H1 (cell line): ENCODE measurements around the gene WTIP. TPM values are rescaled to one million over a fixed set of nuclear protein-coding genes. Genes with fewer than 3 reads are reported as not detected.

Experiments used
- CTCF ChIA-PET: fragments of 300-600 bp; sonication (Branson Sonifier 250); formaldehyde crosslinking; loops from one replicate; lab custom pipeline; 2021; ENCODE audit not compliant: partially characterized antibody; lab: Charles Lee
- POLR2A ChIA-PET: fragments of 300-600 bp; sonication (Branson Sonifier 250); formaldehyde crosslinking; loops from one replicate; lab custom pipeline; 2021; ENCODE audit warnings: inconsistent platforms; ENCODE audit not compliant: partially characterized antibody; lab: Charles Lee
- DNase-seq, 2 experiments: peaks; one replicate each; pipeline versions ENCODE4 v3.0.0 to v3.0.0-alpha.2; 2010 to 2022; ENCODE audit warnings: low spot score in 2 of 2, low read depth in 1 of 2, mixed read lengths in 1 of 2
- FAIRE-seq: peaks from 2 replicates; lab custom pipeline; 2011; peaks lifted over from hg19 to GRCh38; lab: Jason Lieb, UNC
- H2AFZ ChIP-seq: 2 replicates; pipeline ENCODE4 v1.8.1; 2012; ENCODE audit warnings: low read length, inconsistent platforms
- H2AK5ac ChIP-seq: 2 replicates; pipeline ENCODE4 v1.6.1; 2013; ENCODE audit warnings: low read depth, low read length
- H2BK120ac ChIP-seq: replicated peaks from 2 replicates; pipeline ENCODE3; 2013; ENCODE audit warnings: low read depth, low read length, inconsistent platforms
- H2BK12ac ChIP-seq: 2 replicates; pipeline ENCODE4 v1.6.1; 2013; ENCODE audit warnings: low read depth, low read length
- H2BK15ac ChIP-seq: 2 replicates; pipeline ENCODE4 v1.6.1; 2013; ENCODE audit warnings: low read length
- H2BK20ac ChIP-seq: 2 replicates; pipeline ENCODE4 v1.6.1; 2013; ENCODE audit warnings: low read length
- H2BK5ac ChIP-seq: 2 replicates; pipeline ENCODE4 v1.6.1; 2013; ENCODE audit warnings: low read depth, low read length
- H3K14ac ChIP-seq: 2 replicates; pipeline ENCODE4 v1.6.1; 2013; ENCODE audit warnings: inconsistent platforms; ENCODE audit not compliant: insufficient read length
- H3K18ac ChIP-seq: 2 replicates; pipeline ENCODE4 v1.6.1; 2013; ENCODE audit warnings: low read length; ENCODE audit errors: extremely low read depth
- H3K23ac ChIP-seq: 2 replicates; pipeline ENCODE4 v1.6.1; 2013; ENCODE audit warnings: inconsistent platforms; ENCODE audit not compliant: insufficient read length
- H3K23me2 ChIP-seq: 2 replicates; pipeline ENCODE4 v1.6.1; 2013; ENCODE audit warnings: low read depth, low read length
- H3K27ac ChIP-seq: 2 replicates; pipeline ENCODE4 v1.6.1; 2011; ENCODE audit warnings: low read depth, low read length, inconsistent platforms
- H3K27me3 ChIP-seq, 4 experiments: replicated peaks in 1 of 4; 1 replicate in 1 of 4; 2 replicates in 3 of 4; pipeline versions ENCODE4 v1.6.1 to v1.8.1; 2011 to 2013; ENCODE audit warnings: low read length in 3 of 4, mild to moderate bottlenecking in 3 of 4, inconsistent platforms in 2 of 4, mixed read lengths in 2 of 4, moderate library complexity in 1 of 4; ENCODE audit not compliant: control insufficient read depth in 3 of 4, insufficient read depth in 3 of 4; ENCODE audit errors: extremely low read depth in 1 of 4
- H3K36me3 ChIP-seq, 4 experiments: 2 replicates each; pipeline versions ENCODE4 v1.6.1 to v1.8.1; 2011 to 2013; ENCODE audit warnings: mild to moderate bottlenecking in 4 of 4, low read length in 3 of 4, moderate library complexity in 2 of 4, control low read depth in 1 of 4, inconsistent platforms in 1 of 4; ENCODE audit not compliant: insufficient read depth in 4 of 4, control insufficient read depth in 2 of 4
- H3K4ac ChIP-seq: replicated peaks from 2 replicates; pipeline ENCODE3; 2013; ENCODE audit warnings: low read length, low read depth, mixed read lengths, inconsistent platforms; ENCODE audit not compliant: insufficient read length
- H3K4me1 ChIP-seq, 4 experiments: replicated peaks in 1 of 4; 1 replicate in 1 of 4; 2 replicates in 3 of 4; pipeline versions ENCODE4 v1.6.1 to v1.8.1; 2011 to 2013; ENCODE audit warnings: low read length in 3 of 4, inconsistent platforms in 2 of 4, mixed read lengths in 1 of 4; ENCODE audit not compliant: insufficient read depth in 4 of 4, control insufficient read depth in 3 of 4
- H3K4me2 ChIP-seq, 2 experiments: 2 replicates each; pipeline versions ENCODE4 v1.6.1 to v1.8.1; 2011 to 2013; ENCODE audit warnings: low read depth in 2 of 2, low read length in 2 of 2, control low read depth in 1 of 2, inconsistent platforms in 1 of 2, mild to moderate bottlenecking in 1 of 2; ENCODE audit not compliant: insufficient read depth in 1 of 2
- H3K4me3 ChIP-seq, 4 experiments: fragments of 200-600, 300-600 bp in 1 of 4; sonication (generic), shearing (Covaris generic), sonication (Bioruptor Twin) in 1 of 4; 2 replicates each; pipeline versions ENCODE4 v1.5.1 to v1.8.1; 2011 to 2016; ENCODE audit warnings: low read length in 4 of 4, low read depth in 3 of 4, control low read depth in 2 of 4, inconsistent platforms in 2 of 4, mild to moderate bottlenecking in 2 of 4, mixed read lengths in 1 of 4, moderate library complexity in 1 of 4; ENCODE audit not compliant: insufficient read depth in 2 of 4; ENCODE audit errors: extremely low read depth in 1 of 4
- H3K56ac ChIP-seq: replicated peaks from 2 replicates; pipeline ENCODE3; 2013; ENCODE audit warnings: low read depth, mild to moderate bottlenecking, mixed read lengths, low read length, inconsistent platforms; ENCODE audit not compliant: insufficient read length
- H3K79me1 ChIP-seq: 2 replicates; pipeline ENCODE4 v1.6.1; 2013; ENCODE audit warnings: low read depth, low read length, control low read depth
- H3K79me2 ChIP-seq, 2 experiments: 2 replicates each; pipeline versions ENCODE4 v1.6.1 to v1.8.1; 2012 to 2013; ENCODE audit warnings: low read length in 2 of 2, mild to moderate bottlenecking in 2 of 2, inconsistent platforms in 1 of 2; ENCODE audit not compliant: insufficient read depth in 2 of 2, control insufficient read depth in 1 of 2
- H3K9ac ChIP-seq, 4 experiments: replicated peaks in 1 of 4; 1 replicate in 1 of 4; 2 replicates in 3 of 4; pipeline versions ENCODE4 v1.6.1 to v1.8.1; 2011 to 2013; ENCODE audit warnings: low read depth in 3 of 4, low read length in 3 of 4, control low read depth in 2 of 4, mild to moderate bottlenecking in 2 of 4, moderate library complexity in 2 of 4, inconsistent platforms in 1 of 4; ENCODE audit errors: extremely low read depth in 1 of 4
- H3K9me3 ChIP-seq, 2 experiments: 2 replicates each; pipeline versions ENCODE4 v1.6.1 to v1.8.1; 2012 to 2013; ENCODE audit warnings: mild to moderate bottlenecking in 2 of 2, moderate library complexity in 2 of 2, control low read depth in 1 of 2, inconsistent platforms in 1 of 2, low read depth in 1 of 2, low read length in 1 of 2, mixed read lengths in 1 of 2; ENCODE audit not compliant: insufficient read depth in 2 of 2
- H4K20me1 ChIP-seq, 2 experiments: replicated peaks in 1 of 2; 2 replicates each; pipeline versions ENCODE3 to v1.8.1; 2011 to 2013; ENCODE audit warnings: inconsistent platforms in 2 of 2, low read length in 2 of 2, mild to moderate bottlenecking in 1 of 2; ENCODE audit not compliant: insufficient read depth in 2 of 2, control insufficient read depth in 1 of 2
- H4K5ac ChIP-seq: 2 replicates; pipeline ENCODE4 v1.6.1; 2013; ENCODE audit warnings: low read length, low read depth, mixed read lengths, inconsistent platforms; ENCODE audit not compliant: insufficient read length
- H4K8ac ChIP-seq: 2 replicates; pipeline ENCODE4 v1.8.0; 2013; ENCODE audit warnings: mild to moderate bottlenecking, moderate library complexity, low read length, inconsistent platforms; ENCODE audit not compliant: insufficient read depth; ENCODE audit errors: extremely low read depth
- H4K91ac ChIP-seq: replicated peaks from 2 replicates; pipeline ENCODE3; 2013; ENCODE audit warnings: low read length, mixed read lengths, inconsistent platforms; ENCODE audit not compliant: insufficient read length
- ATF3 ChIP-seq: IDR thresholded peaks from 2 replicates; pipeline ENCODE4 v1.6.1; 2011; ENCODE audit warnings: low read depth, mild to moderate bottlenecking, low read length; ENCODE audit not compliant: insufficient read depth
- BACH1 ChIP-seq: IDR thresholded peaks from 2 replicates; pipeline ENCODE4 v1.6.1; 2012; ENCODE audit warnings: low read length, improper control_type of control experiment
- CBX5 ChIP-seq: fragments of 300-800, 300-1000 bp; sonication (generic); IDR thresholded peaks from 2 replicates; pipeline ENCODE4 v1.7.1; 2016; ENCODE audit warnings: antibody characterized with exemption, low read length, low read depth
- CEBPB ChIP-seq: IDR thresholded peaks from 2 replicates; pipeline ENCODE4 v1.6.1; 2012; ENCODE audit warnings: low read depth, low read length
- CHD2 ChIP-seq: IDR thresholded peaks from 2 replicates; pipeline ENCODE4 v1.6.1; 2012; ENCODE audit warnings: low read length, improper control_type of control experiment
- CREB1 ChIP-seq: IDR thresholded peaks from 2 replicates; pipeline ENCODE4 v1.6.1; 2012; ENCODE audit warnings: inconsistent platforms
- EP300 ChIP-seq, 2 experiments: IDR thresholded peaks; 1 replicate in 1 of 2; 2 replicates in 1 of 2; pipeline ENCODE4 v1.6.1; 2011 to 2012; ENCODE audit warnings: low read depth in 2 of 2, low read length in 2 of 2, mild to moderate bottlenecking in 2 of 2, borderline replicate concordance in 1 of 2, inconsistent platforms in 1 of 2, moderate library complexity in 1 of 2
- HDAC6 ChIP-seq: IDR thresholded peaks from one replicate; pipeline ENCODE4 v1.7.1; 2012; ENCODE audit warnings: low read depth, mild to moderate bottlenecking, inconsistent platforms, low read length, moderate library complexity
- JUND ChIP-seq: IDR thresholded peaks from 2 replicates; pipeline ENCODE4 v1.6.1; 2011; ENCODE audit warnings: mild to moderate bottlenecking, improper control_type of control experiment, low read length
- NANOG ChIP-seq: IDR thresholded peaks from 2 replicates; pipeline ENCODE4 v1.6.1; 2011; ENCODE audit warnings: low read length, low read depth, mild to moderate bottlenecking, inconsistent platforms; ENCODE audit not compliant: insufficient read depth, poor library complexity, severe bottlenecking
- PHF8 ChIP-seq: fragments of 200-600 bp; sonication (generic); conservative IDR thresholded peaks from 2 replicates; pipeline ENCODE4 v1.7.1; 2012; ENCODE audit warnings: low read depth, mild to moderate bottlenecking, inconsistent platforms, low read length, moderate library complexity
- SIN3A ChIP-seq, 2 experiments: IDR thresholded peaks in 1 of 2; conservative IDR thresholded peaks in 1 of 2; 2 replicates each; pipeline ENCODE4 v1.6.1; 2011 to 2012; ENCODE audit warnings: low read length in 2 of 2, improper control_type of control experiment in 1 of 2, low read depth in 1 of 2, mild to moderate bottlenecking in 1 of 2
- TCF12 ChIP-seq: IDR thresholded peaks from 2 replicates; pipeline ENCODE4 v1.6.1; 2011; ENCODE audit warnings: low read depth, mild to moderate bottlenecking, low read length
- WGBS, 2 experiments: shearing (Covaris generic) in 1 of 2; methylation state at CpG; one replicate each; pipeline versions ENCODE4 v1.1.6 to v1.1.7; 2013 to 2015; ENCODE audit warnings: low lambda C conversion rate in 2 of 2, mixed read lengths in 2 of 2, inconsistent platforms in 1 of 2, low coverage in 1 of 2, missing lambda C conversion rate in 1 of 2; ENCODE audit not compliant: insufficient replicate concordance in 2 of 2, insufficient coverage in 1 of 2, insufficient read length in 1 of 2; ENCODE audit errors: extremely low coverage in 1 of 2, missing lambda C conversion rate in 1 of 2; 5-methylcytosine and 5-hydroxymethylcytosine counted together
- polyA plus RNA-seq, 7 experiments: library from polyadenylated mRNA; depleted of rRNA in 3 of 7; stranded (reverse) in 5 of 7; unstranded in 2 of 7; fragments of >200 nt in 5 of 7; fragments of 200-250 nt in 2 of 7; gene quantifications; 1 replicate in 5 of 7; 2 replicates in 1 of 7; 4 replicates in 1 of 7; pipeline versions ENCODE4 v1.2.1 to v1.2.3, GENCODE V29; 2011 to 2013; ENCODE audit warnings: missing spikeins in 2 of 7, mixed read lengths in 2 of 7
- total RNA-seq: library from RNA; stranded (reverse); fragmentation: NEBNext Ultra II Directional; extraction: Animal tissue kit (Norgen Biotek cat#: 25700); gene quantifications from 2 replicates; pipeline ENCODE4 v1.2.1, GENCODE V29; 2021

WTIP gene
- total and polyA plus RNA-seq, 2 of the 8 experiments (the other 6 are each of a cell fraction or from before 2014, with no cell fraction given), result 8.7 to 15.4 TPM

DNA sequence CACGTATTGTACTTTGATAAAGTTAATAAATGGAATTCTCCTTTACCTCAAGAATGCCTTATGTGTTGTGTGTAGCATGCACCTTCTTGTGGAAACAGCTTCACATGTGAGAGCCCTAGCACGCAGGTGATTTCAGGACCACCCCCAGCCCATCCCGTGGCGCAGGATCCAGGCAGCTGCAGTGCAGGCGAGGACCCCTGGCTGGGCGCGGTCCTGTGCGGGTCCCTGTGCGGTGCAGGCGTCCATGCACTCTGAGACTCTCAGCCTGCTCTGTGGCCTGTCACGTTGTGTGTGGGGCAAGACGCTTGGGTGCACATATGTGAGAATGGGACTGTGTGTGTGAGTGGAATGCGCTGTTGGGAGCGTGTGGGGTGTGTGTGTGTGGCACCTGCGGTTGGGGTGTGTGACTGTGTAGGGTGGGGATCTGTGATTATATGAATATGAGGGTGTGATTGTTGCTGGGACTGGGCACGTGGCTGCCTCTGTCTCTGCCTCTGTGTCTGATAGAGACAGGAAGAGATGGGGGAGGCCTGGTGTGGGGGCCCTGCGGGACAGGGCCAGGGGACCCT is 30.8 kb downstream of the WTIP start:
- H4K91ac ChIP-seq, result no peak overlapping the region
- H2BK20ac ChIP-seq, result no peak overlapping the region
- no peaks in the 10 kb centered on the region for H3K79me1 ChIP-seq
- H4K20me1 ChIP-seq, result no peaks in the 10 kb centered on the region
- H2BK12ac ChIP-seq, result no peak overlapping the region
- no peaks in the 10 kb centered on the region for H3K79me2 ChIP-seq
- no peak overlapping the region for H3K4me3 ChIP-seq
- no peak overlapping the region for H2BK120ac ChIP-seq
- H3K9me3 ChIP-seq, result peaks cover 3 to 12% of the 10 kb centered on the region in 2 experiments; a peak in 3 of 4 replicates
- H3K27ac ChIP-seq, result no peak overlapping the region
- FAIRE-seq (no peak), DNase-seq (no peak)
- ChIA-PET POLR2A (interaction anchor here (1.3 kb wide), 1 partner anchor 22 kb away, joined by 3 read pairs; no protein-coding TSS in a partner anchor), CTCF (interaction anchor here (1.0 to 1.4 kb wide), 2 partner anchors 12 to 43 kb away, joined by 4 to 5 read pairs; no protein-coding TSS in a partner anchor)
- H4K8ac ChIP-seq, result no peak overlapping the region
- H2BK15ac ChIP-seq, result no peak overlapping the region
- no peak overlapping the region for H3K14ac ChIP-seq
- no peak overlapping the region for H3K4me2 ChIP-seq
- H3K56ac ChIP-seq, result no peak overlapping the region
- no peak overlapping the region for H2AFZ ChIP-seq
- H3K18ac ChIP-seq, result no peak overlapping the region
- H3K27me3 ChIP-seq, result no peaks in the 10 kb centered on the region
- no peak overlapping the region for H3K23ac ChIP-seq
- no peaks in the 10 kb centered on the region for H3K23me2 ChIP-seq
- H3K9ac ChIP-seq, result no peak overlapping the region
- no peak overlapping the region for H4K5ac ChIP-seq
- WGBS, 2 experiments, result 81% methylated on average over 17 of the region's 17 CpGs; no CpG with 5 or more reads in 1 of the 2 experiments
- H2AK5ac ChIP-seq, result no peak overlapping the region
- H3K4me1 ChIP-seq, result no peaks in the 10 kb centered on the region
- H3K4ac ChIP-seq, result no peak overlapping the region
- H2BK5ac ChIP-seq, result no peak overlapping the region
- no peaks in the 10 kb centered on the region for H3K36me3 ChIP-seq
- no peak for TF ChIP-seq NANOG
- no peak for TF ChIP-seq JUND
- TF ChIP-seq CBX5, result no peak
- TF ChIP-seq ATF3, result no peak
- no peak for TF ChIP-seq CHD2
- TF ChIP-seq HDAC6, result no peak
- no peak for TF ChIP-seq BACH1
- no peak for TF ChIP-seq PHF8
- TF ChIP-seq CREB1, result no peak
- TF ChIP-seq EP300 (IDR thresholded peaks at IDR 0.05; ENCODE audit: borderline replicate concordance in 1 of 2, low read depth in 2 of 2, low read length in 2 of 2), result no peak
- TF ChIP-seq TCF12, result no peak
- no peak for TF ChIP-seq SIN3A (conservative IDR thresholded peaks at IDR 0.05 in 1 of 2, IDR thresholded peaks at IDR 0.05 in 1 of 2; ENCODE audit: low read depth in 1 of 2, low read length in 2 of 2)
- no peak for TF ChIP-seq CEBPB
